Caco-2 (cell line): Measurements from ENCODE around the gene SLC22A17. TPM values are rescaled to one million over a fixed set of nuclear protein-coding genes. Genes with fewer than 3 reads are reported as not detected.

Experiments
- BruUV-seq: library from RNA; stranded (reverse); fragments of 400-500 nt; replicated peaks from 2 replicates; lab custom pipeline; 2021; lab: Mats Ljungman, UMichigan
- CTCF ChIA-PET: fragments of 300-600 bp; sonication (Branson Sonifier 250); formaldehyde crosslinking; loops from one replicate; lab custom pipeline; 2022; ENCODE audit warnings: antibody characterized with exemption; lab: Charles Lee
- POLR2A ChIA-PET: fragments of 300-600 bp; sonication (Branson Sonifier 250); formaldehyde crosslinking; loops from one replicate; lab custom pipeline; 2022; ENCODE audit warnings: antibody characterized with exemption; lab: Charles Lee
- DNase-seq, 2 experiments: peaks; one replicate each; pipeline versions ENCODE4 v3.0.0 to v3.0.0-alpha.2; 2020 to 2022
- H3K27me3 ChIP-seq: replicated peaks from 2 replicates; pipeline ENCODE4 v1.6.0; 2011; ENCODE audit warnings: low read length; ENCODE audit not compliant: control insufficient read depth, insufficient read depth
- H3K36me3 ChIP-seq: 2 replicates; pipeline ENCODE4 v1.5.1; 2011; ENCODE audit warnings: low read length; ENCODE audit not compliant: control insufficient read depth, insufficient read depth
- H3K4me1 ChIP-seq: fragments of 250-450 bp; sonication (Bioruptor Pico); 2 replicates; pipeline ENCODE4 v1.5.1; 2020; ENCODE audit warnings: mild to moderate bottlenecking
- H3K4me3 ChIP-seq: 2 replicates; pipeline ENCODE4 v1.5.1; 2011; ENCODE audit warnings: low read depth, mild to moderate bottlenecking, control low read depth, low read length
- H3K9me3 ChIP-seq: fragments of 250-450 bp; sonication (Bioruptor Pico); 2 replicates; pipeline ENCODE4 v1.5.1; 2020; ENCODE audit warnings: mild to moderate bottlenecking, moderate library complexity
- H3K27ac Mint-ChIP-seq: one replicate; pipeline ENCODE4 v1.8.0; 2022; ENCODE audit warnings: mixed read lengths; ENCODE audit not compliant: unreplicated experiment
- H3K27me3 Mint-ChIP-seq: one replicate; pipeline ENCODE4 v1.8.0; 2022; ENCODE audit warnings: mixed read lengths; ENCODE audit not compliant: insufficient read depth, unreplicated experiment
- H3K36me3 Mint-ChIP-seq: one replicate; pipeline ENCODE4 v1.8.0; 2022; ENCODE audit warnings: mild to moderate bottlenecking, mixed read lengths; ENCODE audit not compliant: insufficient read depth, unreplicated experiment
- H3K4me1 Mint-ChIP-seq: one replicate; pipeline ENCODE4 v1.8.0; 2022; ENCODE audit warnings: low read depth, mixed read lengths; ENCODE audit not compliant: unreplicated experiment
- H3K4me3 Mint-ChIP-seq: one replicate; pipeline ENCODE4 v1.8.0; 2022; ENCODE audit warnings: mild to moderate bottlenecking, moderate library complexity, mixed read lengths; ENCODE audit not compliant: unreplicated experiment
- H3K9me3 Mint-ChIP-seq: one replicate; pipeline ENCODE4 v1.8.0; 2022; ENCODE audit warnings: mixed read lengths; ENCODE audit not compliant: unreplicated experiment
- CTCF ChIP-seq, 2 experiments: fragments of 200-600 bp in 1 of 2; IDR thresholded peaks; 1 replicate in 1 of 2; 2 replicates in 1 of 2; pipeline versions ENCODE4 v1.5.1 to v1.8.0; 2011 to 2022; ENCODE audit warnings: antibody characterized with exemption in 1 of 2, control low read depth in 1 of 2, inconsistent platforms in 1 of 2, low read depth in 1 of 2, low read length in 1 of 2, mild to moderate bottlenecking in 1 of 2, moderate library complexity in 1 of 2; ENCODE audit not compliant: insufficient read depth in 1 of 2, severe bottlenecking in 1 of 2, unreplicated experiment in 1 of 2
- intact Hi-C: fragments of 100-400 bp; cut with micrococcal nuclease; formaldehyde crosslinking; loops from one replicate; pipeline ENCODE4 v1.10.0; 2022; ENCODE audit not compliant: unreplicated experiment
- total RNA-seq: library from RNA; stranded (reverse); gene quantifications from 2 replicates; pipeline ENCODE4 v1.2.3, GENCODE V29; 2022

Gene SLC22A17
- total RNA-seq, 1 experiment from 2014 or later, result 3.1 TPM

GRCh38 chr14:23322568-23323517 is 29.8 kb downstream of the SLC22A17 start:
- no peaks in the 10 kb centered on the region for H3K27me3 ChIP-seq
- H3K4me3 ChIP-seq, result peak overlapping the region; percentile 94
- Mint-ChIP-seq H3K9me3 (no peaks in the 10 kb centered on the region), H3K4me3 (peak overlapping the region; percentile 96), H3K27me3 (no peaks in the 10 kb centered on the region), H3K27ac (peak overlapping the region; percentile 96), H3K4me1 (peaks cover 17% of the 10 kb centered on the region), H3K36me3 (peaks cover 75% of the 10 kb centered on the region)
- BruUV-seq, result TSS peak; percentile 24
- DNase-seq, result no peak
- no peak for TF ChIP-seq CTCF (IDR thresholded peaks at IDR 0.05; ENCODE audit: insufficient read depth in 1 of 2, low read depth in 1 of 2, low read length in 1 of 2, severe bottlenecking in 1 of 2, unreplicated experiment in 1 of 2)
- no peaks in the 10 kb centered on the region for H3K9me3 ChIP-seq
- peaks cover 10% of the 10 kb centered on the region for H3K4me1 ChIP-seq
- POLR2A ChIA-PET, result interaction anchor here (1.0 to 3.1 kb wide), 5 partner anchors 16 to 228 kb away, joined by 3 to 51 read pairs (median 5); partner anchors contain the start of genes ACIN1, BCL2L2, C14orf119 and NGDN
- intact Hi-C loops, result loop anchor here (5.0 kb wide), 2 partner anchors 144 to 716 kb away; partner anchors contain the start of gene NGDN
- peaks cover 2% of the 10 kb centered on the region for H3K36me3 ChIP-seq
- CTCF ChIA-PET, result interaction anchor here (1.0 to 2.7 kb wide), 3 partner anchors 17 to 202 kb away, joined by 4 to 15 read pairs (median 6); partner anchors contain the start of gene BCL2L2

DNA sequence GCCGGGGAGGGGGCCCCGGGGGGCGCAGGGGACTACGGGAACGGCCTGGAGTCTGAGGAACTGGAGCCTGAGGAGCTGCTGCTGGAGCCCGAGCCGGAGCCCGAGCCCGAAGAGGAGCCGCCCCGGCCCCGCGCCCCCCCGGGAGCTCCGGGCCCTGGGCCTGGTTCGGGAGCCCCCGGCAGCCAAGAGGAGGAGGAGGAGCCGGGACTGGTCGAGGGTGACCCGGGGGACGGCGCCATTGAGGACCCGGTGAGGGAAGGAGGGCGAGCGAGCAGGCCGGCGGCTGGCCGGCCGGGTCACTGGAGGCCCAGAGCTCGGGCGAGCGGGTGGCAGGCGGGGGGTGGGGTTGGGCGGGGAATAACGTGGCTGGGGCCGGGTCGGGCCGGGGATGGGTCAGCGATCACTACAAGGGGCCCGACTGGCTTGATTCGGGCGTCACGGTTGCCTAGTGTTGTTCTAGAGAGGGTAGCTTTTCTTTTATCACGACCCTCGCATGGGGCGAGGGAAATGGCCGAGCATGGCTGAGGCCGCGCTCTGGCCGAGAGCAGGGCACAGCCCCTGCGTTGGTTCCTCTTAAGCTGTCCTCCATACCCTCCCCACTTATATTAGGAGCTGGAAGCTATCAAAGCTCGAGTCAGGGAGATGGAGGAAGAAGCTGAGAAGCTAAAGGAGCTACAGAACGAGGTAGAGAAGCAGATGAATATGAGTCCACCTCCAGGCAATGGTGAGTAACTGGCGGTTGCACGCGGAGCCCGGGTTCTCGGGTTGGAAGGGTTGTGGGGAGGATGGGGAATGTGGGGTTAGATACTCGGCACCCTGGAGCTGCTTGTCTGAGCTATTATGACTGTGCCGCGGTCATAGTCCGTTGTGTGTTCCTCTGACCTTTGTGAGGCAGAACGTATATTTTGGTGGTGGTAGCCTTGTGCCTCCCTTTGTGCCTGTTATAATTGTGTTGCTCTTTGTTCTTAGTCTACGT is 30.8 kb downstream of the SLC22A17 start:
- H3K27ac Mint-ChIP-seq, result peak overlapping the region; percentile 96
- no peaks in the 10 kb centered on the region for H3K27me3 Mint-ChIP-seq
- BruUV-seq, result no TSS peak
- peak in 1 of 2 experiments; percentile 59 for DNase-seq
- peaks cover 2% of the 10 kb centered on the region for H3K36me3 ChIP-seq
- H3K36me3 Mint-ChIP-seq, result peaks cover 75% of the 10 kb centered on the region
- peaks cover 10% of the 10 kb centered on the region for H3K4me1 ChIP-seq
- ChIA-PET CTCF (interaction anchor here (0.7 to 2.8 kb wide), 12 partner anchors 7 to 253 kb away, joined by 3 to 15 read pairs (median 5); partner anchors contain the start of genes ACIN1, BCL2L2, C14orf119 and HOMEZ), POLR2A (interaction anchor here (0.6 to 3.1 kb wide), 16 partner anchors 9 to 841 kb away, joined by 3 to 51 read pairs (median 4); partner anchors contain the start of genes ACIN1, BCL2L2, C14orf119 and HOMEZ)
- intact Hi-C loops, result loop anchor here (1.0 to 5.0 kb wide), 5 partner anchors 16 to 715 kb away; partner anchors contain the start of genes BCL2L2, HOMEZ and NGDN
- TF ChIP-seq CTCF (IDR thresholded peaks at IDR 0.05; ENCODE audit: insufficient read depth in 1 of 2, low read depth in 1 of 2, low read length in 1 of 2, severe bottlenecking in 1 of 2, unreplicated experiment in 1 of 2), result no peak
- H3K9me3 ChIP-seq, result no peaks in the 10 kb centered on the region
- H3K27me3 ChIP-seq, result no peaks in the 10 kb centered on the region
- peak overlapping the region; percentile 96 for H3K4me3 Mint-ChIP-seq
- H3K4me3 ChIP-seq, result peak overlapping the region; percentile 94
- H3K9me3 Mint-ChIP-seq, result no peaks in the 10 kb centered on the region
- peaks cover 17% of the 10 kb centered on the region for H3K4me1 Mint-ChIP-seq
